ENCODE measurements around the gene OTOA.

GRCh38 chr16:21654466-21654865, 9.3 kb upstream of the OTOA start:
- TF ChIP-seq CTCF (IDR thresholded peaks at IDR 0.05), result no peak
- no peak for TF ChIP-seq POLR2A (IDR thresholded peaks at IDR 0.05)

All from vagina (tissue), 2 donors.